ENCODE measurements around the gene MRS2. TPM values are rescaled to one million over a fixed set of nuclear protein-coding genes. Genes with fewer than 3 reads are reported as not detected.

The MRS2 gene
- polyA plus RNA-seq, 1 experiment, result 19.9 TPM

DNA sequence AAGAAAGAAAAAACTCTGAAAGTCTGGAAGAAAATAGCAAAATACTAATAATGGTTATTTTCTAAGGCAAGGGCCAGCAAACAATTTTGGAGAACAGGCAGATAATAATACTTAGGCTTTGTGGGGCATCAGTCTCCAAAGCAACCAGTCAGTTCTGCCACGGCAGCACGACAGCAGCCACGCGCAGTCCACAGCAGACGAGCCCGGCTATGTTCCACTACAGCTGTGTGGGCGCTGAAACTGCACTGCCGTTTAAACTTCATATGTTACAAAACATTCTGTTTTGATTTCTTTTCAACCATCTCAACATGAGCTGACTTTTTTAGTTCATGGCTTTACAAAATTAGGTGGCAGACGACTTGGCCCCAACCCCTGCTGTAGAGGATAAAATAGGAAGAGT lies 29.9 kb downstream of the MRS2 start:
- no peak overlapping the region for H3K4me3 ChIP-seq (ENCODE audit: low read depth, low read length)
- no peak overlapping the region for H3K27ac ChIP-seq (ENCODE audit: low read depth, low read length)
- H3K9me3 ChIP-seq (ENCODE audit: control insufficient read depth, insufficient read depth, low read length), result no peaks in the 10 kb centered on the region
- DNase-seq (ENCODE audit: low read depth, low spot score), result no peak
- CTCF ChIA-PET, result interaction anchor here (0.8 to 3.8 kb wide), 3 partner anchors 7 to 262 kb away, joined by 3 to 24 read pairs (median 3); no protein-coding TSS in a partner anchor
- H3K27me3 ChIP-seq (ENCODE audit: control insufficient read depth, insufficient read depth, low read length), result no peaks in the 10 kb centered on the region
- TF ChIP-seq, protein P1, sequence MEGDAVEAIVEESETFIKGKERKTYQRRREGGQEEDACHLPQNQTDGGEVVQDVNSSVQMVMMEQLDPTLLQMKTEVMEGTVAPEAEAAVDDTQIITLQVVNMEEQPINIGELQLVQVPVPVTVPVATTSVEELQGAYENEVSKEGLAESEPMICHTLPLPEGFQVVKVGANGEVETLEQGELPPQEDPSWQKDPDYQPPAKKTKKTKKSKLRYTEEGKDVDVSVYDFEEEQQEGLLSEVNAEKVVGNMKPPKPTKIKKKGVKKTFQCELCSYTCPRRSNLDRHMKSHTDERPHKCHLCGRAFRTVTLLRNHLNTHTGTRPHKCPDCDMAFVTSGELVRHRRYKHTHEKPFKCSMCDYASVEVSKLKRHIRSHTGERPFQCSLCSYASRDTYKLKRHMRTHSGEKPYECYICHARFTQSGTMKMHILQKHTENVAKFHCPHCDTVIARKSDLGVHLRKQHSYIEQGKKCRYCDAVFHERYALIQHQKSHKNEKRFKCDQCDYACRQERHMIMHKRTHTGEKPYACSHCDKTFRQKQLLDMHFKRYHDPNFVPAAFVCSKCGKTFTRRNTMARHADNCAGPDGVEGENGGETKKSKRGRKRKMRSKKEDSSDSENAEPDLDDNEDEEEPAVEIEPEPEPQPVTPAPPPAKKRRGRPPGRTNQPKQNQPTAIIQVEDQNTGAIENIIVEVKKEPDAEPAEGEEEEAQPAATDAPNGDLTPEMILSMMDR (IDR thresholded peaks at IDR 0.05; ENCODE audit: low read depth, low read length), result no peak
- POLR2A ChIA-PET, result no interaction called here

DNA sequence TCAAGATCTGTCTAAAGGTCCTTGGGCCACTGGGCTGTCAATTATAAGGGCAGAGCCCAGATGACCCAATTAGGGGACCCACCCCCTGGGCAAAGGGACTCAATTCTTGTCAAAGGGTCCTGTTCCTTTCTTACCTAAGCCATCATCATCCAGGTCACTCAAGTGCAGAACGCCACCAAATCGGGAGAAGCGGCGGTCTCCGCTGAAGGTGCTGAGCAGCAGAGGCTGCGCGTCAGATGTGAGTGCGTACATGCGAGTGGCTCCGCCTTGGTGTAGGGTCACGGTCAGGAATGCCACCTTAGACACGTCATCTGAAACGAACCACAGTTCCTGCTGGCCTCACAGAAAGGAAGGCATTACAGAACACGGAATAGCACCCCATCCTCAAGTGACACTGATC lies 34.2 kb downstream of the MRS2 start:
- TF ChIP-seq, protein P1 (IDR thresholded peaks at IDR 0.05; ENCODE audit: low read depth, low read length), result no peak
- CTCF ChIA-PET, result no interaction called here
- no peak for DNase-seq (ENCODE audit: low read depth, low spot score)
- Histone ChIP-seq H3K27ac (ENCODE audit: low read depth, low read length) (no peak overlapping the region), H3K27me3 (ENCODE audit: control insufficient read depth, insufficient read depth, low read length) (no peaks in the 10 kb centered on the region), H3K4me3 (ENCODE audit: low read depth, low read length) (no peak overlapping the region), H3K9me3 (ENCODE audit: control insufficient read depth, insufficient read depth, low read length) (no peaks in the 10 kb centered on the region)
- POLR2A ChIA-PET, result no interaction called here

DNA sequence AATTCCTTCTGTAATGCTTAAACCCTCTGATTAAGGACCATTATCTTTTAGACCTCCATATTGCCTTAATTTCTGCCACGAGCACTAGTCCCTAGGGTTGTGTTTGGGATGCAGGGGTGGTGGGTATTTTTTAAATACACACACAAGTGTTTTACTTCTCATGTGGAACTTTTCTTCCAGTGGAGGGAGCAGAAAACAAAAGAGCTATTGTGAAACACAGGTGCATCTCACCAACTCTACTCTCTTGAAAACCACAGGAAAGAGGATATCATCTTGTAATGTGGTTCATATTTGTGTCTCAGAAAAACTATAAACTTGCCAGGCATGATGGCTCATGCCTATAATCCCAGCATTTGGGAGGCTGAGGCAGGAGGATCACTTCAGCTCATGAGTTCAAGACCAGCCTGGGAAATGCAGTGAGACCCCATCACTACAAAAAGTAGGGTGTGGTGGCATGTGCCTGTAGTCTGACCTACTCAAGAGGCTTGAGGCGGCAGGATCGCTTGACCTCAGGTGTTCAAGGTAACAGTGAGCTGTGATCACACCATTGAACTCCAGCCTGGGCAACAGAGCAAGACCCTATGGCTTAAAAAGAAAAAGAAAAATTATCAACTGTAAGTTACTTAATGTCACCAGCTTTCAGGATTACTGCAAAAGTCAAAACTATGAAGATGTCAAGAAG lies 37.3 kb downstream of the MRS2 start:
- H3K9me3 ChIP-seq (ENCODE audit: control insufficient read depth, insufficient read depth, low read length), result no peaks in the 10 kb centered on the region
- no peak for DNase-seq (ENCODE audit: low read depth, low spot score)
- H3K27ac ChIP-seq (ENCODE audit: low read depth, low read length), result no peak overlapping the region
- no peak overlapping the region for H3K4me3 ChIP-seq (ENCODE audit: low read depth, low read length)
- no peaks in the 10 kb centered on the region for H3K27me3 ChIP-seq (ENCODE audit: control insufficient read depth, insufficient read depth, low read length)
- POLR2A ChIA-PET, result no interaction called here
- TF ChIP-seq, protein P1 (IDR thresholded peaks at IDR 0.05; ENCODE audit: low read depth, low read length), result no peak
- CTCF ChIA-PET, result interaction anchor here (0.8 to 2.3 kb wide), 2 partner anchors 8 to 10 kb away, joined by 3 to 15 read pairs; no protein-coding TSS in a partner anchor

DNA sequence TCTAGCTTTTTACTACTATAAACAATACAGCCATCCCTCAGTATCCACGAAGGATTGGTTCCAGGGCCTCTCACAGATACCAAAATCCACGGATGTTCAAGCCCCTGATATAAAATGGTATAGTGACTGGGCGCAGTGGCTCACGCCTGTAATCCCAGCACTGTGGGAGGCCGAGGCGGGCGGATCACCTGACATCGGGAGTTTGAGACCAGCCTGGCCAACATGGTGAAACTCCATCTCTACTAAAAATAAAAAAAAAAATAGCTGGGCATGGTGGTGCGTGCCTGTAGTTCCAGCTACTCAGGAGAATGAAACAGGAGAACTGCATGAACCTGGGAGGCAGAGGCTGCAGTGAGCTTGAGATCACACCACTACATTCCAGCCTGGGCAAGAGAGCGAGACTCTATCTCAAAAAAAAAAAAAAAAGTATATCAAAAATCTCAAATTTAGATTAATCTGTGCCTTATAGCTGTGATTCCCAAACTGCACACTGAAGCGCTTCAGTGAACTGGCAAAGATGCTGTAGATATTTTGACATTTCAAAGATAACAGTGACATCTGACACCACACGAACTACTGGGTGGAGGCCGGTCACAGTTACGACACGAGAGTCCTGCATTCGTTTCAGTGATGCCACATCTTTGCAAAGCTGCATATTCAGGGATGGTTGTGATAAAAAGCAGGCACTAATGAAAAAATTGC lies 38.3 kb downstream of the MRS2 start:
- H3K27me3 ChIP-seq (ENCODE audit: control insufficient read depth, insufficient read depth, low read length), result no peaks in the 10 kb centered on the region
- CTCF ChIA-PET, result interaction anchor here (0.6 to 2.3 kb wide), 3 partner anchors 11 to 108 kb away, joined by 4 to 15 read pairs (median 8); no protein-coding TSS in a partner anchor
- POLR2A ChIA-PET, result no interaction called here
- no peak overlapping the region for H3K4me3 ChIP-seq (ENCODE audit: low read depth, low read length)
- H3K27ac ChIP-seq (ENCODE audit: low read depth, low read length), result no peak overlapping the region
- H3K9me3 ChIP-seq (ENCODE audit: control insufficient read depth, insufficient read depth, low read length), result no peaks in the 10 kb centered on the region
- DNase-seq (ENCODE audit: low read depth, low spot score), result no peak
- TF ChIP-seq, protein P1 (IDR thresholded peaks at IDR 0.05; ENCODE audit: low read depth, low read length), result no peak

DNA sequence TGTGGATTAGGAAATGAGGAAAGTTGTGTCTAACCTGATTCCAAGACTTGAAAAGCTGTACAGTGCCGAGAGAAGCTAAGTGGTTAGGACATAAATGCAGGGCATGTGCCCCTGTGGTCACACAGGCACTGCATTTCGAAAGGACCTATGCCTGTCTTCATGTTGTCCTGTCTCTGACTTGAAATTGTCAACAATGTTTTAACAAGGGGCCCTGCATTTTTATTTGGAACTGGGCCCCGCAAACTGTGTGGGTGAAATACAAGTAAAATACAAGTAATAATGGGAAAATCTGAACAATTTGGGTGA lies 38.8 kb downstream of the MRS2 start:
- ChIA-PET CTCF (interaction anchor here (1.2 to 2.3 kb wide), 2 partner anchors 11 to 17 kb away, joined by 4 to 15 read pairs; no protein-coding TSS in a partner anchor), POLR2A (no interaction called here)
- H3K4me3 ChIP-seq (ENCODE audit: low read depth, low read length), result no peak overlapping the region
- TF ChIP-seq, protein P1 (IDR thresholded peaks at IDR 0.05; ENCODE audit: low read depth, low read length), result no peak
- no peak for DNase-seq (ENCODE audit: low read depth, low spot score)
- H3K9me3 ChIP-seq (ENCODE audit: control insufficient read depth, insufficient read depth, low read length), result no peaks in the 10 kb centered on the region
- no peaks in the 10 kb centered on the region for H3K27me3 ChIP-seq (ENCODE audit: control insufficient read depth, insufficient read depth, low read length)
- no peak overlapping the region for H3K27ac ChIP-seq (ENCODE audit: low read depth, low read length)
